Activated CD8-positive, alpha-beta memory T cell treated with anti-CD3 and anti-CD28 coated beads, Interleukin-2, amount 50 U/mL, for 4 hours (primary cell): ENCODE measurements around the gene GPR89B.
A peak's percentile ranks its signal among the peaks of the same experiment; 100 is the strongest.
"Not testable (repeated sequence)": the region's sequence is repeated elsewhere in the genome, so short reads cannot be mapped to it uniquely, and the experiment has no call there.

Experiments used
- DNase-seq: peaks from one replicate; pipeline ENCODE4 v3.0.0-alpha.2; 2020

Gene GPR89B

GRCh38 chr1:148033147-148033546 is 104.9 kb downstream of the GPR89B start:
- not testable (repeated sequence) for DNase-seq

DNA sequence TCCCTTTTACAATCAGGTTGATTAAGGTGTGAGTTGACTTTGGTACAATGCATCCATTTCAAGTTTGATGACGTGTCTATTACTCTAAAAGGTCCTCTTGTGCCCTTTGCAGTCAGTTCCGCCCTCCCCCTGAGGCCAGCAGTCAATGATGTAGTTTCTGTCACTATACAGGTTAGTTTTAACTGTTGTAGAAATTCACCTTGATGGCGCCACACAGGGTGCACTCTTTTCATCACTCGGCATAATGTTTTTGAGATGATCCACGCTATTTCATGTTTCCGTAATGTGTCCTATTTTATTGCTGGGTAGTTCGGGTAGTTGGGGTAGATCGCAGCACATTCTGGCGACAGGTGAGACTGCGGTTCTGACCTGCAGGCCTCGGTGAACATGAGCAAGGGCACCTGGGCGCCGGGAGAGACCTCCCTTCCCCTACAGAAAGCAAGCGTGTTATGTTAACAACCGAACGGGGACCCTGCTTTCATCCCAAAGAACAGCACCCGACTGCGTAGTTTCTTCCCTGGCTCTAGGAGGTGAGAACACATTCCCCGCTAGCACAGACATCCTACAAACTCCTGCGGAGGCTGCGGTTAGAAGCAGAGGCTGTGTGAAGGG is 109.7 kb downstream of the GPR89B start:
- not testable (repeated sequence) for DNase-seq

- DNase-seq: peak; percentile 50
These were observed 110.5 kb downstream of the GPR89B start for GRCh38 chr1:148038462-148039333.
